ENCODE data around the gene SLC66A1.
"Not testable (repeated sequence)": the region's sequence is repeated elsewhere in the genome, so short reads cannot be mapped to it uniquely, and the experiment has no call there.

The SLC66A1 gene

DNA sequence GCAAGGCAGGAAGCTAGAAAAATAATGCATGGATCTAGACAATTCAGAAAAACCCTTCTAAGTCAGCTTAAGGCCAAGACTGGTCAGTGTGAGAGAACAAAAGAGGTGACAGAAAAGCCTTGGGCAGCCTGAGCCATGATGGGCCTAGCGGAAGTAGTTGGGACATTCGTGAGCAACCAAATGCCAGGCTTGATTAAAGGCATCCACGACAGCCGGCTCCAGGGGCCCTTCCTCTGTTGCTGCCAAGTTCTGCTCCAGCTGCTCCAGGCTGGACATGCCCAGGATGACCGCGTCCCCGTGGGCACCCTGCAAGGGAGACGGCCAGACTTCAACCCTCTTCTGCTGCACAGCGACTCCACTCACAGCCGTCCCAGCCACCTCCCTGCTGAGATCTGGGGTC, 8.0 kb upstream of the SLC66A1 start:
- DNase-seq (ENCODE audit: low spot score); FAIRE-seq: not testable (repeated sequence)

DNA sequence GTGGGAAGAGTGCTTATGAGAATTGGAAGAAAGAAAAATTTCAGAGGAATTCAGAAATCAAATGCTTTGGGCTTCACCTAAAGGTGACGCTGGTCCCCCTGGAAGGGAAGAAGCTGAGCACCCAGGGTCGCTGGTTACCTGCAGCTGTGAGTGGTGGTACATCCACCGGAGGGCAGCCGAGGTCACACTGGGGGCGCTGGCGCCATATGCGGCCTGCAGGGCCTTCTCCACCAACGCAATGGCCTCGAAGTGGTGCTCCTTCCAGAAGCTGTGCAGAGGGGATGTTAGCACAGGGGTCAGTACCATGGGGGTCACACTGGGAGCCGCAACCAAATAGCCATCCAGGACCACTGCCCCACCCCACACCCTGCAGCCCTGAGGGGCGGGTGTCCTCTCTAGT, 6.2 kb upstream of the SLC66A1 start:
- DNase-seq (ENCODE audit: low spot score) = no peak
- no peak for FAIRE-seq

DNA sequence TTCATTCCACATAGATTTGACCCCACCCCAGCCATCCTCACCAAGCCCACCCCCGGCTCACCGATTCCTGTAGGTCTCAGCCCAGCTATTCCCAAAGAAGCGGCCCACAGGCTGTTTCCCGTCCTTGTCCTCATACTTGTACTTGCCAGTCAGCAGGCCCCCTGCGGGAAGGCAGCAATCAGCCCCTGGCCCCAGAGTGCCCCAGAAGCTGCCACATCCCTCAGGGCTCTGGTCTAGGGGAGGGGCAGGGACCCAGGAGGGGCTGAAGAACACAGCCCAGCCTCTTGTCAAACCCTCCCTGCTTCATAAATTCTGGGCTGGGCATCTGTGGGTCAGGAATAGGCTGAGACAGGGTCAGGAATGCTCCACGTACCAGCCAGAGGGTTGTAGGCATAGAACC, 5.2 kb upstream of the SLC66A1 start:
- no peak for FAIRE-seq
- DNase-seq (ENCODE audit: low spot score) = no peak

DNA sequence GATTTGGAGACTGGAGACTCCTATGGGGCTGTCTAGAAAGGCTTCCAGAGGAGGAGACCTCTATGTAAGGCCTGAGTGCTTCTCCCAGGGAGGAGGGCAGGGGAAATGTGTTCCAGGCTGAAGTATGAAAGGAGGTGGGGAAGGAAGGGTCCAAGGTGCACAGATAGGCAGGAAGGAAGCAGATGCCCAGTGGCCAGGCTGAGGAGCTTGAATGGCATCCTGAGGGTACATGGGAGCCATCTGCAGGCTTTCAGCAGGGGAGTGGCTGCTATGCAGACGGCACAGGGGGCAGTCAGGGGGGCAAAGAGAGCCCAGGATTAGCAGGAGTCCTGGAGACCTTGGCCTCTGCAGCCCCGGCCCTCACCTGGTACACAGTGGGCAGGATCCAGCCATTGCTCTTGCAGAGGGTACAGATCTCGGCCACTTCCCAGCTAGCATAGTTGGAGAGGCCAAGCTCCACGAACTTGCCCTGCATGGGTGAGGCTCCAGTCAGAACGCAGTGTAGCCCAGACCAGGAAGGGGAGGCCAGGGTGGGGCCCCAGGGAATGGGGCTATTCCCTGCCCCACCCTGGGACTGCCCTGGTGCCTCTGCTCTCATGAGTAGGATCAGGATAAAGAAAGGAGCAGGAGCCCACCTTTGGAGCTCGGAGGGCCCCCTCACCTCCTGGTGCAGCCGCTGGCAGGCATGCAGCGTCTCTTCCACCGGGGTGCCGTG, 4.2 kb upstream of the SLC66A1 start:
- FAIRE-seq = no peak

DNA sequence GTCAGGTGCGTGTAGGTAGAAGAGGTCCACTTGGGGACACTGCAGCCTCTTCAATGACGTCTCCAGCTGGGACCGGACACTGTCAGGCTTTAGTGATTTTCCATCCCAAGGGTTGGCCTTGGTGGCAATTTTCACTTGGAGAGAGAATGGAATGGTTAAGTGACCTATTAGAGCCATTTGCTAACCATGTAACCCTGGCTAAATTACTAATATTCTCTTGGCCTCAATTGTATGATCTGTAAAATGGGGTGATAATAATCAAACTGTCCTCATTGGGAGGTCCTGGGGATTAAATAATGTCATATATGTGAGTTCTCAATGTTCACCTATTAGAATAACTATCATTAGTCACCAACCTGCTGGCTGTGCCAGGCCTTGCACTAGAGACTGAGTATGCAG, 3.6 kb upstream of the SLC66A1 start:
- DNase-seq (ENCODE audit: low spot score) = no peak
- FAIRE-seq = no peak

More for the DNA sequence above, 4.2 kb upstream of the SLC66A1 start:
- DNase-seq (ENCODE audit: low spot score) = no peak

DNA sequence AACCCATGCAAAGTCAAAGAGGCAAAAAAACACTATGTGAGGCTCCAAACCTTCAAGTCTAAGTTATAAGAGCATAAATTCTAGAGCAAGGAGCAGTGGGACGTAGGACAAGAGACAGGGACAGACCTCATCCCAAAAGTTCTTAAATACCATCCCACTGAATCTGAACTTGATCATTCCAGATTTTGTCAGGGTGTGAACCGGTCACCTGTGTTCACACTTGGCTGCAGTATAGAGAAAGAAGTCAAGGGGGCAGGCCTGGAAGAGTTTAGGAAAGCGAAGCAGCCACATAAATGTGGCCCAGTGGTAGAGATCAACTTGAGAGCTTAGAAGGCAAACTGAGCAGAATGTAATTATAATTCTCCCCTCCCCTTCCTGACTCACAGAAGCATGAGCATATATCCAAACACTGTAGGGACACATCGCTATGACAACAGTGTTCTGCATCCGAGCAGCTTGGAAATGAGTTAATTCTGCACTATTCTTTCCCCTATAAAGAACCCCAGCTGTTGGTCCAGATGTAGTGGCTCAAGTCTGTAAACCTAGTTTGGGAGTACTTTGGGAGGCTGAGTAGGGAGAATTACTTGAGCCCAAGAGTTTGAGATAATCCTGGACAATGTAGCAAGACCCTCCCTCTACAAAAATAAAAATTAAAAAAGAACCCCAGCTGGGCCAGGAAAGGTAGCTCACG, 2.9 kb upstream of the SLC66A1 start:
- peak; percentile 47 for DNase-seq (ENCODE audit: low spot score)
- FAIRE-seq = no peak

DNA sequence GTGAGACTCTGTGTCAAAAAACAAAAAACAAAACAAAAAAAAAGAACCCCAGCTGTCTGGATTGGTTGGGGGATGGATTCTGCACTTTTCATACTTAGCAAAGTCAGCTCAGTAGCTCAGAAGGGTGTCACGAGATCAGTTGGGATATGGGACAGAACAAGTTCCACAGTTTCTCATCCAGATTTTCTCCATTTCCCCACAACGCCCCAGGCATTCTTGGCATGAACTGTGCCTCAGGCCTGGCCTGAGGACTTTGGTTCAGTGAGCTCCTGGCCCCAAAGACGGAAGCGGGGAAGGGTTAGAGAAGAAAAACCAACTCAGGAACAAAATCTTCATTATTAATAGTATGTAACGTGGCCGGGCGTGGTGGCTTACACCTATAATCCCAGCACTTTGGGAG, 2.1 kb upstream of the SLC66A1 start:
- no peak for FAIRE-seq
- DNase-seq (ENCODE audit: low spot score) = no peak

DNA sequence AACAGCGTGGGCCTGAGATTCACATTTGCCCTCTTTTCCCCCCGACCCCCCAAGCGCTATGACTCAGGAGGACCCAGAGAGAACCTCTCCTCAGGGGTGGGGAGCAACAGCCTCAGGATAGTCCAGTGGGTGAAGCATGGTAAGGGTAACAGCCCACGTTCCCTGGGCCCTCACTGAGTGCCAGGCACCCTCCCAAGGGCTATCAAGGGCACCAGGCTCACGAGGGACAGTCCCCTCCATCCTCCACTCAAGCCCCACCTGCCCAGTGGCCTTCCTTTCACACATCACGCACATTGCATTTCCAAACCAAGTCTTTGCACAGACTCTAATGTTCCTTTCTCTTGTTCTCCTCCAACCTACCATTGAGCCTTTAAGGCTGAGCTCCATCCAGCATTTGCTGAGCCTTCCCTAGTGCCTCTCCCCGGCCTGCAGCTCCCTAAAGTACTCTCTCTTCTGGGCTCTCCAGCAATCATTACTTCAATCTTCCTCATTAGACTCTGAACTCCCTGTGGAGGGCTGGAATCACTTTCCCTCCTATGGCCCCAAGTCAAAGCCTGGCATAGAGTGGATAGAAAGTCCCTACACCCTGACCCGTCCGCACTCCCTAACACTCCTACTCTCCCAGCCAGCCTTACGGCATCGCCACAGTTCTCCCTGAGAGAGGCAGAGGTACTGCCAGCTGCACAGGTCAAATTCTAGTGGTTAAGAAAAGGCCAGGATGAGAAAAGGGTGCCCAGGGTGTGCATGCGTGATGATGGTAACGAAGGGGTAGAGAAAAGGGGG, 1.2 kb upstream of the SLC66A1 start:
- DNase-seq (ENCODE audit: low spot score) (no peak), FAIRE-seq (no peak)

DNA sequence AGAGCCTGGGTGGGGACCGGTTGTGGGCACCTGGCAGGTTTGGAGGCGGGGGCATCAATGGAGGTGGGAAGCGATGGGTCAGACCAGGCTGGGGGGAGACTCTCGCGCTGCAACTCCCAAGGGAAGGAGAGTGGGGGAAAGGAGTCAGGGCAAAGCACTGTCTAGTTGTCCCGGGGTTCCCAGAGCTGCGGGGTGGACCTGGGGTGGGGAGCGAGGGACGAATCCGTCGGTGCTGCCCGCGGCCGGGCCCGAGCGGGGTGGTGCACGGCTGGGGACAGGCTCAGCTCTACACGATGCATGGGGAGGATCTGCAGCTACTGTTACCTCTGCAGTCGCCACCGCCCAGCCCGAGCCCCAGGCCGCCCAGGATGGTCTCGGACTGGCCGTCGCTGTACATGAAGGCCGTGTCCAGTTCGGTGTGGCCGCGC, 609 bp upstream of the SLC66A1 start:
- DNase-seq (ENCODE audit: low spot score) (no peak), FAIRE-seq (no peak)

DNA sequence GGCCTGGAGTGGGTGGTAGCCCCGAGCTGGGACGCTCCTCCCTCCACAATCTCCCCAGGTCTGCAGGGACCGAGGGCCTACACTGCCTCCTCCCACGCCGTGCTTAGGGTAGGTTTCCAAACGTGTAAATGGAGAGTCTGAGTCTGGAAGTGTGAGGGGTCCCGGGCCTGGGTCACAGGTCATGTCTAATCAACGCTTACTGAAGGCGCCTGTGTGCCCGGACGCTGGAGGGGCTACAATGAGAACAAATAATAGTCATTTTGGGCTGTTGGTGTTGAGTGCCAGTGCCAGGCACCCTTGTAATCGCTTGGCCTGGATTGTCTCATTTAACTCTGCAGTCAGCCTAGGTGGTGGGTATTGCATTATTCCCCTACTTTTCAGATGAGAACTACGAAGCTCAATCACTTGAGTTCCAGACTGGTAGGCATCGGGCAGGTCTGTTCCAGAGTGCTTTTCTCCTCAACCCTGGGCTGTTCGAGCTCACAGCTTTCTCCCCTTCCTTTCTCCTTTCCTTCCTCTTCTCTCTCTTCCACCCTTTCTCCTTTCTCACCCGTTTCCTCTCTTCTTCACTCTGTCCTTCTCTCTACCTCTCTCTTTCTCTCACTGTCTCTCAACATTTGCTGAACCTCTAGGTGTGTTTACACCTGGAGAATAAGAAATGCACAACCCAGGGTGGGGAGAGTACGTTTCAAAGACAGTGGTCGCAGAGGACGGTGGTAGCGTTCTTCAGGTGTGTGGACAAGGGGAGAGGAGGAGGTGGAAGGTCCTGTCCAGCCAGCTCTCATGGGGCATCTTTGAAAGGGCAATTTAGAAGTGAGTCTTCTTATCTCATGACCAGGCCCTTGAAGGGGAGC, 883 bp downstream of the SLC66A1 start:
- FAIRE-seq = peak; percentile 7
- no peak for DNase-seq (ENCODE audit: low spot score)

DNA sequence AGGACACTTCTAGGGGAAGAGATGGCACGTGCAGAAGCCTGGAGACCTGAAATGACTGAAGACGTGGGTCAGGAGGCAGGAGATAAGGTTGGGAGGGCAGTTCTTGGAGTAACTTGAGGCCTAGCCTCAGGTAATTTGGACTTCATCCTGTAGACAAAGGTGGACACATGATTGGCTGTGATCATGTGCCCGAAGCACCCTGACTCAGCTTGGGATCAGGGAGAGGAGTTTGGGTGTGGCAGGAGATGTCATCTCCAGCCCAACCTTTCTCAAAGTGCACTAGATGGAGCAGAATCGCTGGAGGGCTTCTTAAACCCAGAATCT, 1.5 kb downstream of the SLC66A1 start:
- FAIRE-seq (no peak), DNase-seq (ENCODE audit: low spot score) (no peak)

DNA sequence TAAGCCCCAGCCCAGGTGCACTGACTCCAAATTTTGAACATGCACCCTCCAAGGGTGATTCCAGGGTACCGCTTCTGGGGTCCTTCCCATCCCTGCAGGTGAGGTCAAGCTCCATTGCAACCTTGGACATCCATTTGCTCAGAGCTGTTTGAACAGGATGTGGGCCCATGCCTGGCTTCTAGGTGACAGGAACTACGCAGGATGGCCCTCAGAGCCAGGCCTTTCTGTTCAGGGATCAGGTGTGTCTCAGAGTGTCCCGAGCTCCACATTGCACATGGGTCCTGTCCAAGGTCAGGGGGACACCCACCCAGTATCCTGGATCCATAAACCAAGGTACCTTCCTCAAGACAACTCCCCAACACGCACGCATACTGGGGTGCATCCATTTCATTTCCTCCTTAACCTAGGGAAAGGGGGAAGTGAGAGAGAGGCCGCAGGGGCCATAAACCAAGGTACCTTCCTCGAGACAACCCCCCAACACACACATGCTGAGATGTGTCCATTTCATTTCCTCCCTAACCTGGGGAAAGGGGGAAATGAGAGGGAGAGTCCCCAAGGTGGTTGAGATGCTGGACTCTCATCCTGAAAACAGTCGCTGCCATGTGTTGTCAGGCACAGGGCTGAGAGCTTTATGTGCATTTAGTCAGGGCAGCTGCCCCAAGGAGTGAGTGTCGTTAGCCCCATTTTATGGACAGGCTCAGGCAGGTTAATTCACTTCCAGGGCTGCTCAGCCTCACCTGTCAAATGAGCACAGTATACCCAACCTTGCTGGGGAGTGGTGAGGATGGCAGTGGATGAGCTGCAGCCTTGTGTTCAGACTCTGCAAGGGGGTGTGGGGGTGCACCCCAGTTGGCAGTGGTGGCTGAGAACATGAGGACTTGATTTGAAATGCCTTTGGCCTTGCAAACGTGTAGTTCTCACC, 2.1 kb downstream of the SLC66A1 start:
- DNase-seq (ENCODE audit: low spot score) (no peak), FAIRE-seq (no peak)

DNA sequence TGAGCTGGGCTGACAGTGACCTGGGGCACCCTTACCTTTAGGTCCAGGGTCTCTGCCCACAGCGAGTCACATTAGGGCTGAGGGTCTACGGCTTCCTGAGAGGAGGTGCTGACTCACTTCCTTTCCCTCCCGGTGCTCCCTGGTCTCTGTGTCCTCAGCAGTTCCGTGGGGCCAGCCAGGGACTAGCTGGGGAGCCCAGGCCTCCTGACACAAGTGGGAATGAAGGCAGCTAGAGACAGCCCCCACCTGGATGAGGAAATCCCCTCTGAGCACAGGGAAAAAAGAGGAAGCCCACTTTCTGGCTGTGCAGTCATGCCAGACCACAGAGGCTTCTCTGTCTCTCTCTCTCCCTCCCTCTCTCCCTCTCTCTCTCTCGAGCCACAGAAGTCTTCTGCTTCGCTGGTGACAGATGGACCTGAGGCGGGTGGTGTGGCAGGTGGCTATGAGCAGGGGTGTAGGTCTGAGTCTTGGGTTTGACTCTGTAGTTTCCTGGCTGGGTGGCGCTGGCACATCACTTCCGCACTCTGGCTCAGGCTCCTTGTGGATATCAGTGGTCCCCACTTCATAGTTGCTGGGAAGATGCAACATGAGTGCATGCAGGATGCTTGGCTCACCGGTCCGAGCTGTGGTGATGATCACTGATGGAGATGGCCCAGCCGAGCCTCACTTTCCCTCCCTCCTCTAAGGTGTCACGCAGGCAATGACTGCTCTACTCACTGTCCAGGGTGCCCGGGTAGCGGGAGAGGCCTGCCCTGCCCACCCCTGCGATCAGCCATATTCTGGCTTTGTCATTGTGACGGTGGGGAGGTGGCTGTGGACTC, 3.5 kb downstream of the SLC66A1 start:
- DNase-seq (ENCODE audit: low spot score) = peak; percentile 77

DNA sequence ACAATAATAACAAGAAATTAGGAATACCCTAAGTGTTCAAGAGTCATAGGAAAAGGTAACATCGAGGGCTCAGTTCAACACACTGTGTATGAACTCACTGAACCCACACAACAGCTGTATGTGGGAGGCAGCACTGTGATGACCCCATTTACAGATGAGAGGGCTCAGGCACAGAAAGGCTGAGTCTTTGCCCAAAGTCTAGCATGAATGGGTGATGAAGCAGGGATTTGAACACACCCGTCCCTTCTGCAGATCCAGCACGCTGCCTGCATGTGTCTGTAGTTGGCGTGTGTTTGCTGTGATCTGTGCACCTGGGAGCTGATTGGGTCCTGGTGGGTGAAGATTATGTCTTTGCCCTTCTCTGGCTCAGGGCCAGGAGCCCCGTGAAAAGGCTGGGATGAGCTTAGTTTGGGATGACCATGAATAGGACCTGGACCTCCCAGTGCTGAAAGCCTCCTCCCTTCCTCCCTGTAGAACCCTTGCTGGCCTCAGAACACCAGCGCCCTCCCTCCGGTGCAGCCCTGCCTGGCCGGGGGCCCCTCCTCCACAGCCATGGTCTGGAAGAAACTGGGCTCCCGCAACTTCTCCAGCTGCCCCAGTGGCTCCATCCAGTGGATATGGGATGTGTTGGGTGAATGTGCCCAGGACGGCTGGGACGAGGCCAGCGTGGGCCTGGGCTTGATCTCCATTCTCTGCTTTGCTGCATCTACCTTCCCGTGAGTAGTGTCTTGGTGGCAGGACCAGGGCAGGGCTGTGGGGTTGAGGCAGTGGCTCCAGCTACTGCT, 5.2 kb downstream of the SLC66A1 start:
- DNase-seq (ENCODE audit: low spot score) = no peak
- no peak for FAIRE-seq

More for the DNA sequence above, 3.5 kb downstream of the SLC66A1 start:
- FAIRE-seq = peak; percentile 55

DNA sequence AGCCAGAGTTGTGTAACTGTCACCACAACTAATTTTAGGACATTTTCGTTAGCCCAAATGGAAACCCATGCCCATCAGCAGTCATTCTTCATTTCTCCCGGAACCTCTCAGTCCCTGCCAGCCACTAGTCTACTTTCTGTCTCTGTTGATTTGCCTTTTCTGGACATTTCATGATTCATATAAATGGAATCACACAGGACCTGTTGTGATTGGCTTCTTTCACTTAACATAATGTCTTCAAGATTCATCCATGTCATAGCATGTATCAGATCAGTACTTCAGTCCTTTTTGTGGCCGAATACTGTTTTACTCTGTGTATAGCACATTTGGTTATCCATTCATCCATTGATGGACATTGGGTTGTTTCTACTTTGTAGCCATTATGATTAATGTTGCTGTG, 7.1 kb downstream of the SLC66A1 start:
- FAIRE-seq (no peak), DNase-seq (ENCODE audit: low spot score) (no peak)

DNA sequence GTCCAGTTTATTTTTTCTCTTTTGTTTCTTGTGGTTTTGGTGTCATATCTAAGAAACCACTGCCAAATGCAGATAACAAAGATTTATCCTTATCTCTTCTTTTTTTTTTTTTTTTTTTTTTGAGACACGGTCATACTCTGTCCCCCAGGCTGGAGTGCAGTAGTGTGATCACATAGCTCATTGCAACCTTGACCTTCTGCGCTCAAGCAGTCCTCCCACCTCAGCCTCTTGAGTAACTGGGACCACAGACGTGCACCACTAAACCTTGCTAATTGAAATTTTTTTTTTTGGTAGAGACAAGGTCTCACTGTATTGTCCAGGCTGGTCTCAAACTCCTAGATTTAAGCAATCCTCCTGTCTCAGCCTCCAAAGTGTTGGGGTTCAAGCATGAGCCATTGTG, 8.9 kb downstream of the SLC66A1 start:
- FAIRE-seq (no peak), DNase-seq (ENCODE audit: low spot score) (no peak)

DNA sequence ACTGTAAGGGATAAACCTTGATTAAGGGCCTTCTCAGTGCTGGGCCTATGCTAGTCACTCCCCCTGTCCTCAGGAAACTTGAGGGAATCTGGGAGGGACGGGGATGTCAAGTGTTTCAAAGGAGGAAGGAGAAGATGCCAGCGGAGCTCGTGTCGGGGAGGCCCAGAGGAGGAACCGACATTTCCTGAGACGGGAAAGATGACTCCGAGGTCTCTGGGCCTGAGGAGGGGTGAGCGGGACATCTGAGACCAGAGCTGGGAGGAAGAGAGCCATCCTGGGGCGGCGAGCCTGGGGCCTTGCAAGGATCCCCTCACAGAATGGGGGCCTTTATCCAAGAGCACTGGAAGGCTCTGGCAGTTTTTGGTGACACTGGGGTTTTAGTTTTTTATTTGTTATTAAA, 10.4 kb downstream of the SLC66A1 start:
- DNase-seq (ENCODE audit: low spot score) (no peak), FAIRE-seq (no peak)

DNA sequence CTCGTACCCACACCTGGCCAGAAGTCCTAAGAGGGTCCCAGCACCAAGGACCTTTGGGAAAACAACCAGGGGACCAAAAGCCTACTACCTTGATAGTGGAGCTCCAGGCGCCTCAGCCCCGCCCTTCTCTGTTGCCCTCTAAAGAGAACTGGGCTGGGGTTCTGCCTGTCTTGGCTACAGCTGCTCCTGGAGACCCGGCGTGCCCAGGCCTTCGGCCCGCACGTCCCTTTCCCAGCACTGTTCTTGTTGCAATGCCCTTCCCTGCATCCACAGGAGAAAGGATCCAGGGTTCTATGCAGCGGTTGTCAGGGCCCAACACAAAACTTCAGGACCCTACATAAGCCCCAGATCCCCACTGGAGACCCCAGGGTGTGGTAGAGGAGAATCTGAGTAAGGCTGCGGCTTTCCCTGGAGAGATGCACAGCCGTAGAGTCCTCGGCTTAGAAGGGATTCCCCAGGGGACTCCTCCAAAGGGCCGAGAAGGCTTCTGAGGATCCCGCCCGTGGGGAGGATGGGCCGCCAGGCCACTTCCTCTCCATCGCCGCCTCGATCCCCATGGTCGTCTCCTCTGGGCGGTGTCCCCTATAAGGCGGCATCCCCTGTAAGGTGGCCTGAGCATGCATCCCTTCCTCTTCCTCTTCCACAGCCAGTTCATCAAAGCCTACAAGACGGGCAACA, 12.0 kb downstream of the SLC66A1 start:
- no peak for DNase-seq (ENCODE audit: low spot score)
- FAIRE-seq = no peak

Data from RCC 7860 (cell line).